Measurements from ENCODE around the gene IFNGR2. TPM values are rescaled to one million over a fixed set of nuclear protein-coding genes. Genes with fewer than 3 reads are reported as not detected.

IFNGR2 gene
- total and polyA plus RNA-seq, 2 donors (not counting 3 experiments of a cell fraction or from before 2014, with no cell fraction given) = 44.2 to 46.1 TPM

DNA sequence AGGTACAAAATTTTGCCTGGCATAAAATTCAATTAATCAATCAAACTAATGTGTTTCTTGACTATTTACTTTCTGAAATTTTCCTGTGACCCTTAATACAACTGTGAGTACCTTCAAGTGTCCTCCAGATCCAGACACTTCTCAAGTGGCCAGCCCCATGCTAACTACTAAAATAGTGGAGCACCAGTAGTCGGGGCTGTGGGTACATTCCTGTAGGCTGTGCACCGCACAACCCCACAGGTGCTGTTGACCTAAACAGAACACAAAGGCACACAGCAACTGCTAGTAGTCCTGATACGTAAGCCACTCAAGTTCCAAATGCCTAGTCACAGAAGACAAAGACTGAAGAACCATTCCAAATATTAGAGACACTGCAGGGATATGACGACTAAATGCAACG is 40.0 kb downstream of the IFNGR2 start:
- no peak for TF ChIP-seq FOS (IDR thresholded peaks at IDR 0.05; ENCODE audit: borderline replicate concordance, insufficient read depth, low read length)
- TF ChIP-seq, protein P1, sequence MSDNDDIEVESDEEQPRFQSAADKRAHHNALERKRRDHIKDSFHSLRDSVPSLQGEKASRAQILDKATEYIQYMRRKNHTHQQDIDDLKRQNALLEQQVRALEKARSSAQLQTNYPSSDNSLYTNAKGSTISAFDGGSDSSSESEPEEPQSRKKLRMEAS (IDR thresholded peaks at IDR 0.05; ENCODE audit: insufficient read depth, insufficient read length) = no peak
- TF ChIP-seq POLR2A (IDR thresholded peaks at IDR 0.05; ENCODE audit: low read depth, low read length) = no peak
- TF ChIP-seq JUN (IDR thresholded peaks at IDR 0.05; ENCODE audit: borderline replicate concordance, insufficient read depth, insufficient read length, low read depth) = no peak
- no peak for TF ChIP-seq GATA2 (IDR thresholded peaks at IDR 0.05; ENCODE audit: insufficient read depth, insufficient read length, low read depth, low read length)
- no peak for TF ChIP-seq MYC (IDR thresholded peaks at IDR 0.05; ENCODE audit: low read depth, low read length)
- no peak for TF ChIP-seq EZH2 (IDR thresholded peaks at IDR 0.05; ENCODE audit: borderline replicate concordance, low read depth, low read length, severe bottlenecking)
- no peak for TF ChIP-seq CTCF (IDR thresholded peaks at IDR 0.05; ENCODE audit: extremely low read depth in 1 of 2, insufficient read depth in 1 of 2, low read depth in 1 of 2, low read length in 2 of 2)
- TF ChIP-seq POLR2AphosphoS5 (IDR thresholded peaks at IDR 0.05; ENCODE audit: insufficient read depth, low read depth, low read length) = no peak
- DNase-seq (ENCODE audit: low read depth, low spot score) = no peak
- H3K9me3 ChIP-seq (replicated peaks; ENCODE audit: control insufficient read depth, insufficient read depth, low read length) = no peaks in the 10 kb centered on the region
- BruUV-seq (replicated peaks) = no TSS peak
- no peaks in the 10 kb centered on the region for H3K4me1 ChIP-seq (ENCODE audit: control insufficient read depth, extremely low read depth, insufficient read depth, low read length)
- POLR2A ChIA-PET = no interaction called here
- H4K20me1 ChIP-seq (replicated peaks; ENCODE audit: control insufficient read depth, extremely low read depth, insufficient read depth, low read length) = no peaks in the 10 kb centered on the region
- H3K27ac ChIP-seq (ENCODE audit: insufficient read depth, low read depth, low read length) = no peak overlapping the region
- no peak overlapping the region for H3K9ac ChIP-seq (replicated peaks; ENCODE audit: extremely low read depth, insufficient read depth, low read length)
- no peak for FAIRE-seq
- intact Hi-C loops (cut with micrococcal nuclease) = no loop called here
- no peak overlapping the region for H2AFZ ChIP-seq (ENCODE audit: low read depth, low read length)
- dilution Hi-C loops (cut with MboI; ENCODE audit: extremely low pct_ligation_motif_present, low sequenced_read_pairs) = no loop called here
- CTCF ChIA-PET = interaction anchor here (1.1 to 6.7 kb wide), 3 partner anchors 14 to 245 kb away, joined by 3 to 67 read pairs (median 3); no protein-coding TSS in a partner anchor
- no peaks in the 10 kb centered on the region for H3K79me2 ChIP-seq (ENCODE audit: control insufficient read depth, insufficient read depth, low read length)
- H3K9me1 ChIP-seq (replicated peaks; ENCODE audit: control insufficient read depth, extremely low read depth, insufficient read depth, low read length) = no peaks in the 10 kb centered on the region
- H3K27me3 ChIP-seq (ENCODE audit: control insufficient read depth in 2 of 2, insufficient read depth in 2 of 2, low read length in 2 of 2) = no peaks in the 10 kb centered on the region
- no peak overlapping the region for H3K4me3 ChIP-seq (replicated peaks in 1 of 3; ENCODE audit: insufficient read depth in 1 of 3, low read depth in 1 of 3, low read length in 3 of 3)
- H3K4me2 ChIP-seq (ENCODE audit: insufficient read depth, low read length) = no peak overlapping the region
- no peaks in the 10 kb centered on the region for H3K36me3 ChIP-seq (ENCODE audit: control insufficient read depth in 2 of 2, extremely low read depth in 1 of 2, insufficient read depth in 2 of 2, low read length in 2 of 2)

Data from endothelial cell of umbilical vein (primary cell).